Measurements from ENCODE around the gene N4BP3.
A peak's percentile ranks its signal among the peaks of the same experiment; 100 is the strongest.

Gene N4BP3

GRCh38 chr5:178110511-178110910 is 2.8 kb upstream of the N4BP3 start:
- H3K4me3 ChIP-seq (ENCODE audit: low read depth, low read length), result no peak overlapping the region
- DNase-seq (ENCODE audit: low read depth), result no peak
- no peak for TF ChIP-seq CTCF (conservative IDR thresholded peaks at IDR 0.05; ENCODE audit: low read depth, low read length)

GRCh38 chr5:178111925-178112324 is 1.4 kb upstream of the N4BP3 start:
- TF ChIP-seq CTCF (conservative IDR thresholded peaks at IDR 0.05; ENCODE audit: low read depth, low read length), result no peak
- peak; percentile 37 for DNase-seq (ENCODE audit: low read depth)

GRCh38 chr5:178112545-178112944 is 787 bp upstream of the N4BP3 start:
- DNase-seq (ENCODE audit: low read depth), result no peak
- no peak overlapping the region for H3K4me3 ChIP-seq (ENCODE audit: low read depth, low read length)
- TF ChIP-seq CTCF (conservative IDR thresholded peaks at IDR 0.05; ENCODE audit: low read depth, low read length), result no peak

More at GRCh38 chr5:178111925-178112324, 1.4 kb upstream of the N4BP3 start:
- no peak overlapping the region for H3K4me3 ChIP-seq (ENCODE audit: low read depth, low read length)

GRCh38 chr5:178113841-178114324 is 551 bp downstream of the N4BP3 start:
- TF ChIP-seq CTCF (conservative IDR thresholded peaks at IDR 0.05; ENCODE audit: low read depth, low read length), result no peak
- DNase-seq (ENCODE audit: low read depth), result no peak

GRCh38 chr5:178114325-178115135 is 1.2 kb downstream of the N4BP3 start:
- no peak overlapping the region for H3K4me3 ChIP-seq (ENCODE audit: low read depth, low read length)
- no peak for TF ChIP-seq CTCF (conservative IDR thresholded peaks at IDR 0.05; ENCODE audit: low read depth, low read length)
- DNase-seq (ENCODE audit: low read depth), result no peak

More at GRCh38 chr5:178113841-178114324, 551 bp downstream of the N4BP3 start:
- H3K4me3 ChIP-seq (ENCODE audit: low read depth, low read length), result peak overlapping the region; percentile 30

- TF ChIP-seq CTCF (conservative IDR thresholded peaks at IDR 0.05; ENCODE audit: low read depth, low read length), result no peak
- H3K4me3 ChIP-seq (ENCODE audit: low read depth, low read length), result no peak overlapping the region
- no peak for DNase-seq (ENCODE audit: low read depth)
These were observed 1.9 kb downstream of the N4BP3 start for GRCh38 chr5:178115136-178115813.
